Liver (tissue), 9 donors: ENCODE measurements around the gene HMGA1. TPM values are rescaled to one million over a fixed set of nuclear protein-coding genes. Genes with fewer than 3 reads are reported as not detected.
"Not testable (repeated sequence)": the region's sequence is repeated elsewhere in the genome, so short reads cannot be mapped to it uniquely, and the experiment has no call there.

Source experiments
- DNase-seq: peaks from one replicate; pipeline ENCODE4 v3.0.0-alpha.2; 2017; ENCODE audit warnings: low spot score
- H3K27ac ChIP-seq, 2 donors: one replicate each; pipeline ENCODE4 v1.7.0; 2013; ENCODE audit warnings: inconsistent platforms in 2 of 2, low read length in 2 of 2, control low read depth in 1 of 2, low read depth in 1 of 2, mild to moderate bottlenecking in 1 of 2
- H3K27me3 ChIP-seq, 4 donors: one replicate each; pipeline versions ENCODE4 v1.6.1 to v1.7.0; 2013; ENCODE audit warnings: low read length in 3 of 4, inconsistent platforms in 1 of 4, mild to moderate bottlenecking in 1 of 4, moderate library complexity in 1 of 4; ENCODE audit not compliant: control insufficient read depth in 4 of 4, insufficient read depth in 4 of 4
- H3K36me3 ChIP-seq, 4 donors: one replicate each; pipeline versions ENCODE4 v1.6.1 to v1.7.0; 2013; ENCODE audit warnings: low read length in 3 of 4, mild to moderate bottlenecking in 3 of 4, low read depth in 1 of 4, moderate library complexity in 1 of 4; ENCODE audit not compliant: control insufficient read depth in 4 of 4, insufficient read depth in 3 of 4
- H3K4me1 ChIP-seq, 4 donors: one replicate each; pipeline versions ENCODE4 v1.6.1 to v1.7.0; 2013; ENCODE audit warnings: low read length in 3 of 4, mild to moderate bottlenecking in 3 of 4, moderate library complexity in 1 of 4; ENCODE audit not compliant: control insufficient read depth in 4 of 4, insufficient read depth in 4 of 4
- H3K4me3 ChIP-seq, 3 donors: one replicate each; pipeline versions ENCODE4 v1.6.1 to v1.7.0; 2013; ENCODE audit warnings: low read length in 3 of 3, control low read depth in 1 of 3, low read depth in 1 of 3, mild to moderate bottlenecking in 1 of 3
- H3K9ac ChIP-seq, 2 donors: one replicate each; pipeline ENCODE4 v1.7.0; 2013; ENCODE audit warnings: low read length in 2 of 2, mild to moderate bottlenecking in 2 of 2, moderate library complexity in 2 of 2, control low read depth in 1 of 2, low read depth in 1 of 2
- H3K9me3 ChIP-seq, 4 donors: one replicate each; pipeline versions ENCODE4 v1.6.1 to v1.7.0; 2013; ENCODE audit warnings: low read length in 3 of 4; ENCODE audit not compliant: control insufficient read depth in 4 of 4
- ATF3 ChIP-seq: IDR thresholded peaks from 2 replicates; pipeline ENCODE4 v1.6.1; 2016; ENCODE audit warnings: antibody characterized with exemption
- CTCF ChIP-seq: fragments of 150-350 bp; IDR thresholded peaks from 2 replicates; pipeline ENCODE4 v1.5.1; 2017; ENCODE audit warnings: improper control_type of control experiment, low read depth, low read length; ENCODE audit not compliant: missing input control
- EGR1 ChIP-seq, 2 donors: IDR thresholded peaks; 2 replicates each; pipeline ENCODE4 v1.6.1; 2016 to 2018; ENCODE audit warnings: antibody characterized with exemption in 2 of 2, low read depth in 2 of 2
- FOXA1 ChIP-seq: IDR thresholded peaks from 2 replicates; pipeline ENCODE4 v1.6.1; 2016; ENCODE audit warnings: antibody characterized with exemption
- FOXA2 ChIP-seq: IDR thresholded peaks from 2 replicates; pipeline ENCODE4 v1.6.1; 2016; ENCODE audit warnings: antibody characterized with exemption
- GABPA ChIP-seq, 2 donors: IDR thresholded peaks in 1 of 2; conservative IDR thresholded peaks in 1 of 2; 2 replicates each; pipeline ENCODE4 v1.6.1; 2016; ENCODE audit warnings: antibody characterized with exemption in 2 of 2, mild to moderate bottlenecking in 1 of 2, moderate library complexity in 1 of 2
- HNF4A ChIP-seq, 2 donors: conservative IDR thresholded peaks; 2 replicates each; pipeline ENCODE4 v1.6.1; 2016; ENCODE audit warnings: antibody characterized with exemption in 2 of 2, mild to moderate bottlenecking in 2 of 2
- HNF4G ChIP-seq: IDR thresholded peaks from 2 replicates; pipeline ENCODE4 v1.6.1; 2016; ENCODE audit warnings: antibody characterized with exemption
- JUND ChIP-seq, 2 donors: IDR thresholded peaks; 2 replicates each; pipeline ENCODE4 v1.6.1; 2016; ENCODE audit warnings: antibody characterized with exemption in 2 of 2
- MAX ChIP-seq: IDR thresholded peaks from 2 replicates; pipeline ENCODE4 v1.6.1; 2016; ENCODE audit warnings: antibody characterized with exemption
- NR2F2 ChIP-seq: IDR thresholded peaks from 2 replicates; pipeline ENCODE4 v1.6.1; 2016; ENCODE audit warnings: antibody characterized with exemption
- RAD21 ChIP-seq, 2 donors: IDR thresholded peaks; 2 replicates each; pipeline ENCODE4 v1.6.1; 2016; ENCODE audit warnings: antibody characterized with exemption in 2 of 2, mild to moderate bottlenecking in 2 of 2
- REST ChIP-seq: IDR thresholded peaks from 2 replicates; pipeline ENCODE4 v1.6.1; 2016; ENCODE audit warnings: antibody characterized with exemption, mild to moderate bottlenecking
- RXRA ChIP-seq, 2 donors: IDR thresholded peaks; 2 replicates each; pipeline ENCODE4 v1.6.1; 2017 to 2018; ENCODE audit warnings: antibody characterized with exemption in 2 of 2, mild to moderate bottlenecking in 1 of 2
- SP1 ChIP-seq: IDR thresholded peaks from 2 replicates; pipeline ENCODE4 v1.6.1; 2018; ENCODE audit warnings: antibody characterized with exemption, mild to moderate bottlenecking
- TAF1 ChIP-seq: conservative IDR thresholded peaks from 2 replicates; pipeline ENCODE4 v1.6.1; 2016; ENCODE audit warnings: antibody characterized with exemption, mild to moderate bottlenecking
- YY1 ChIP-seq: IDR thresholded peaks from 2 replicates; pipeline ENCODE4 v1.6.1; 2016; ENCODE audit warnings: antibody characterized with exemption, mild to moderate bottlenecking
- ZBTB33 ChIP-seq: IDR thresholded peaks from 2 replicates; pipeline ENCODE4 v1.6.1; 2016; ENCODE audit warnings: antibody characterized with exemption
- WGBS: extraction: QIAGEN DNeasy Blood & Tissue Kit; methylation state at CpG from one replicate; pipeline ENCODE4 v1.1.7; 2013; 5-methylcytosine and 5-hydroxymethylcytosine counted together
- polyA plus RNA-seq, 2 donors: library from polyadenylated mRNA; stranded (reverse) in 1 of 2; unstranded in 1 of 2; fragments of 200-250 nt in 1 of 2; fragments of >200 nt in 1 of 2; fragmentation: Nextera tagmentation in 1 of 2; extraction: Ambion mirVana in 1 of 2; gene quantifications; one replicate each; pipeline versions ENCODE4 v1.2.1 to v1.2.3, GENCODE V29; 2013 to 2015
- total RNA-seq, 2 donors: library from RNA; depleted of rRNA; stranded (reverse); fragments of >200 nt; gene quantifications; one replicate each; pipeline ENCODE4 v1.2.3, GENCODE V29; 2014
- donor health status: healthy.
- donor health status: healthy.
- donor health status: healthy.
- donor health status: healthy.
- donor health status: healthy.

HMGA1 gene
- total and polyA plus RNA-seq, 4 donors: 4.2 to 118 (median 8.5) TPM

- no peak for TF ChIP-seq SP1
- no peak for TF ChIP-seq RAD21 (IDR thresholded peaks at IDR 0.05)
- no peak for TF ChIP-seq EGR1 (IDR thresholded peaks at IDR 0.05; ENCODE audit: low read depth in 2 of 2)
- no peak for TF ChIP-seq NR2F2
- TF ChIP-seq FOXA2: no peak
- TF ChIP-seq MAX: no peak
- TF ChIP-seq JUND (IDR thresholded peaks at IDR 0.05): no peak
- no peak for TF ChIP-seq REST
- TF ChIP-seq GABPA (IDR thresholded peaks at IDR 0.05 in 1 of 2, conservative IDR thresholded peaks at IDR 0.05 in 1 of 2): no peak
- TF ChIP-seq ZBTB33: no peak
- no peak for TF ChIP-seq HNF4G
- TF ChIP-seq TAF1: no peak
- TF ChIP-seq YY1: no peak
- H3K36me3 ChIP-seq: no peaks in the 10 kb centered on the region
- no peak overlapping the region for H3K9ac ChIP-seq
- H3K27me3 ChIP-seq: no peaks in the 10 kb centered on the region
- no peak overlapping the region for H3K4me3 ChIP-seq
- no peak for DNase-seq
- no peak overlapping the region for H3K27ac ChIP-seq
- no peaks in the 10 kb centered on the region for H3K9me3 ChIP-seq
- 87% methylated on average over 17 of the region's 17 CpGs for WGBS
- H3K4me1 ChIP-seq: no peaks in the 10 kb centered on the region
These were observed 24.0 kb downstream of the HMGA1 start for GRCh38 chr6:34260576-34261267.

- DNase-seq, H3K4me3 ChIP-seq, H3K27me3 ChIP-seq, H3K9me3 ChIP-seq, H3K27ac ChIP-seq, H3K4me1 ChIP-seq, H3K9ac ChIP-seq, H3K36me3 ChIP-seq: not testable (repeated sequence)
- 84% methylated on average over 23 of the region's 23 CpGs for WGBS
These were observed 26.8 kb downstream of the HMGA1 start for GRCh38 chr6:34263484-34263883.

- Histone ChIP-seq H3K4me3 (no peak overlapping the region), H3K27ac (no peak overlapping the region), H3K9me3 (no peaks in the 10 kb centered on the region), H3K9ac (no peak overlapping the region), H3K36me3 (no peaks in the 10 kb centered on the region), H3K27me3 (no peaks in the 10 kb centered on the region), H3K4me1 (no peaks in the 10 kb centered on the region)
- no peak for DNase-seq
- WGBS: 92% methylated on average over 2 of the region's 2 CpGs
- TF ChIP-seq FOXA2 (no peak), ATF3 (no peak), CTCF (no peak), HNF4A (conservative IDR thresholded peaks at IDR 0.05) (no peak), HNF4G (no peak), RAD21 (IDR thresholded peaks at IDR 0.05) (no peak), RXRA (IDR thresholded peaks at IDR 0.05) (no peak), FOXA1 (no peak)
These were observed 31.1 kb downstream of the HMGA1 start for GRCh38 chr6:34267746-34268145.
